Measurements from ENCODE around the gene GC.

DNA sequence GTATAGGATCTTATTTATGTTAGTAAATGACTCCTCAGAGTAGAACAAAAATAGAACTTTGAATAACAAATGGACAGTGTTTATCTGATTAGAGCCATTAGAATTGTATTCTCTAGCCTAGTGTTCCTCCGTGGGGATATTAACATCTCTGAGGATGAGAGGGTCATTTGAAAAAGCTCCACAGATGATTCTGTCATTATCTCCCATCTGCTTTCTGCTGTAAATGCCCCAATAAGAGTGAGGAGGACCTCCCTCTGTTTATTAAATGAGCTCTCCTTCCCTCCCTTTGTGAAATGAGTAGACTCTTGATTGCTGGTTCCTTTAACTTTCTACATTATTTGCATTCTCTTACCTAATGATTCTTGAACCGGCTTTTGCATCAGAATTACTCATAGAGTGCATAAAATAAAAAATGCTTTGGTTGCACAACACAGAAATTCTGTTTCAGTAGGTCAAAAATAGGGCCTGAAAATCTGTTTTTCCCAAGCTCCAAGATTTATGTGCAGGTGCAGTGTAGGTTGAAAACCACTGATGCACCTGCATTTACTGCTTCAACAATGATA, 18.0 kb downstream of the GC start:
- TF ChIP-seq, protein P1, sequence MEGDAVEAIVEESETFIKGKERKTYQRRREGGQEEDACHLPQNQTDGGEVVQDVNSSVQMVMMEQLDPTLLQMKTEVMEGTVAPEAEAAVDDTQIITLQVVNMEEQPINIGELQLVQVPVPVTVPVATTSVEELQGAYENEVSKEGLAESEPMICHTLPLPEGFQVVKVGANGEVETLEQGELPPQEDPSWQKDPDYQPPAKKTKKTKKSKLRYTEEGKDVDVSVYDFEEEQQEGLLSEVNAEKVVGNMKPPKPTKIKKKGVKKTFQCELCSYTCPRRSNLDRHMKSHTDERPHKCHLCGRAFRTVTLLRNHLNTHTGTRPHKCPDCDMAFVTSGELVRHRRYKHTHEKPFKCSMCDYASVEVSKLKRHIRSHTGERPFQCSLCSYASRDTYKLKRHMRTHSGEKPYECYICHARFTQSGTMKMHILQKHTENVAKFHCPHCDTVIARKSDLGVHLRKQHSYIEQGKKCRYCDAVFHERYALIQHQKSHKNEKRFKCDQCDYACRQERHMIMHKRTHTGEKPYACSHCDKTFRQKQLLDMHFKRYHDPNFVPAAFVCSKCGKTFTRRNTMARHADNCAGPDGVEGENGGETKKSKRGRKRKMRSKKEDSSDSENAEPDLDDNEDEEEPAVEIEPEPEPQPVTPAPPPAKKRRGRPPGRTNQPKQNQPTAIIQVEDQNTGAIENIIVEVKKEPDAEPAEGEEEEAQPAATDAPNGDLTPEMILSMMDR (IDR thresholded peaks at IDR 0.05 in 2 of 3, conservative IDR thresholded peaks at IDR 0.05 in 1 of 3; ENCODE audit: control insufficient read depth in 2 of 3, extremely low read depth in 1 of 3, insufficient read depth in 1 of 3, low read depth in 3 of 3, low read length in 3 of 3) = no peak
- TF ChIP-seq POLR2A (IDR thresholded peaks at IDR 0.05; ENCODE audit: low read depth, low read length) = no peak
- TF ChIP-seq, protein P2, sequence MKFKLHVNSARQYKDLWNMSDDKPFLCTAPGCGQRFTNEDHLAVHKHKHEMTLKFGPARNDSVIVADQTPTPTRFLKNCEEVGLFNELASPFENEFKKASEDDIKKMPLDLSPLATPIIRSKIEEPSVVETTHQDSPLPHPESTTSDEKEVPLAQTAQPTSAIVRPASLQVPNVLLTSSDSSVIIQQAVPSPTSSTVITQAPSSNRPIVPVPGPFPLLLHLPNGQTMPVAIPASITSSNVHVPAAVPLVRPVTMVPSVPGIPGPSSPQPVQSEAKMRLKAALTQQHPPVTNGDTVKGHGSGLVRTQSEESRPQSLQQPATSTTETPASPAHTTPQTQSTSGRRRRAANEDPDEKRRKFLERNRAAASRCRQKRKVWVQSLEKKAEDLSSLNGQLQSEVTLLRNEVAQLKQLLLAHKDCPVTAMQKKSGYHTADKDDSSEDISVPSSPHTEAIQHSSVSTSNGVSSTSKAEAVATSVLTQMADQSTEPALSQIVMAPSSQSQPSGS (IDR thresholded peaks at IDR 0.05; ENCODE audit: low read length) = no peak
- TF ChIP-seq, protein P3, sequence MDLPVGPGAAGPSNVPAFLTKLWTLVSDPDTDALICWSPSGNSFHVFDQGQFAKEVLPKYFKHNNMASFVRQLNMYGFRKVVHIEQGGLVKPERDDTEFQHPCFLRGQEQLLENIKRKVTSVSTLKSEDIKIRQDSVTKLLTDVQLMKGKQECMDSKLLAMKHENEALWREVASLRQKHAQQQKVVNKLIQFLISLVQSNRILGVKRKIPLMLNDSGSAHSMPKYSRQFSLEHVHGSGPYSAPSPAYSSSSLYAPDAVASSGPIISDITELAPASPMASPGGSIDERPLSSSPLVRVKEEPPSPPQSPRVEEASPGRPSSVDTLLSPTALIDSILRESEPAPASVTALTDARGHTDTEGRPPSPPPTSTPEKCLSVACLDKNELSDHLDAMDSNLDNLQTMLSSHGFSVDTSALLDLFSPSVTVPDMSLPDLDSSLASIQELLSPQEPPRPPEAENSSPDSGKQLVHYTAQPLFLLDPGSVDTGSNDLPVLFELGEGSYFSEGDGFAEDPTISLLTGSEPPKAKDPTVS (IDR thresholded peaks at IDR 0.05; ENCODE audit: low read depth, low read length) = no peak
- TF ChIP-seq MYC (IDR thresholded peaks at IDR 0.05; ENCODE audit: insufficient read depth, insufficient read length, insufficient replicate concordance, low read length, severe bottlenecking) = no peak
- TF ChIP-seq, protein P4, sequence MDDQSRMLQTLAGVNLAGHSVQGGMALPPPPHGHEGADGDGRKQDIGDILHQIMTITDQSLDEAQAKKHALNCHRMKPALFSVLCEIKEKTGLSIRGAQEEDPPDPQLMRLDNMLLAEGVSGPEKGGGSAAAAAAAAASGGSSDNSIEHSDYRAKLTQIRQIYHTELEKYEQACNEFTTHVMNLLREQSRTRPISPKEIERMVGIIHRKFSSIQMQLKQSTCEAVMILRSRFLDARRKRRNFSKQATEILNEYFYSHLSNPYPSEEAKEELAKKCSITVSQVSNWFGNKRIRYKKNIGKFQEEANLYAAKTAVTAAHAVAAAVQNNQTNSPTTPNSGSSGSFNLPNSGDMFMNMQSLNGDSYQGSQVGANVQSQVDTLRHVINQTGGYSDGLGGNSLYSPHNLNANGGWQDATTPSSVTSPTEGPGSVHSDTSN (IDR thresholded peaks at IDR 0.05; ENCODE audit: insufficient replicate concordance, low read depth, low read length) = no peak
- no peak for TF ChIP-seq CHD2 (IDR thresholded peaks at IDR 0.05; ENCODE audit: borderline replicate concordance, low read depth, low read length)
- TF ChIP-seq JUNB (IDR thresholded peaks at IDR 0.05) = no peak

All from GM12878 (cell line).